Mesendoderm (in vitro differentiated cells): ENCODE data around the gene NUDT11.

Experiments
- DNase-seq: peaks from one replicate; pipeline ENCODE4 v3.0.0; 2013
- H2AK5ac ChIP-seq: 2 replicates; pipeline ENCODE4 v1.6.1; 2013; ENCODE audit warnings: low read length, inconsistent platforms
- H2BK120ac ChIP-seq: 2 replicates; pipeline ENCODE4 v1.6.1; 2013; ENCODE audit warnings: low read depth, mild to moderate bottlenecking, low read length, moderate library complexity, mixed read lengths
- H2BK15ac ChIP-seq: replicated peaks from 2 replicates; pipeline ENCODE4 v1.6.1; 2013; ENCODE audit warnings: low read depth, mild to moderate bottlenecking, moderate library complexity
- H2BK5ac ChIP-seq: 2 replicates; pipeline ENCODE4 v1.6.1; 2013; ENCODE audit warnings: low read length, inconsistent platforms
- H3K18ac ChIP-seq: 2 replicates; pipeline ENCODE4 v1.6.1; 2013; ENCODE audit warnings: mild to moderate bottlenecking, low read length, mixed read lengths
- H3K23ac ChIP-seq: one replicate; pipeline ENCODE4 v1.6.1; 2013; ENCODE audit warnings: low read length
- H3K27ac ChIP-seq: 2 replicates; pipeline ENCODE4 v1.5.1; 2013; ENCODE audit warnings: low read depth, mild to moderate bottlenecking, inconsistent platforms, low read length, moderate library complexity
- H3K27me3 ChIP-seq: 2 replicates; pipeline ENCODE4 v1.6.1; 2013; ENCODE audit warnings: low read length, control low read depth, mild to moderate bottlenecking, inconsistent platforms; ENCODE audit not compliant: insufficient read depth, poor library complexity
- H3K36me3 ChIP-seq: 2 replicates; pipeline ENCODE4 v1.6.1; 2013; ENCODE audit warnings: low read length, inconsistent platforms; ENCODE audit not compliant: control insufficient read depth, insufficient read depth
- H3K4ac ChIP-seq: one replicate; pipeline ENCODE4 v1.6.1; 2013; ENCODE audit warnings: low read depth, mild to moderate bottlenecking, low read length, moderate library complexity
- H3K4me1 ChIP-seq: 2 replicates; pipeline ENCODE4 v1.6.1; 2013; ENCODE audit warnings: low read depth, low read length, inconsistent platforms; ENCODE audit not compliant: control insufficient read depth
- H3K4me2 ChIP-seq: 2 replicates; pipeline ENCODE4 v1.6.1; 2013; ENCODE audit warnings: low read length
- H3K4me3 ChIP-seq: 2 replicates; pipeline ENCODE4 v1.5.1; 2013; ENCODE audit warnings: mild to moderate bottlenecking, low read length
- H3K56ac ChIP-seq: one replicate; pipeline ENCODE4 v1.6.1; 2013; ENCODE audit warnings: low read length
- H3K79me1 ChIP-seq: 2 replicates; pipeline ENCODE4 v1.6.1; 2013; ENCODE audit warnings: low read length, inconsistent platforms
- H3K79me2 ChIP-seq: 2 replicates; pipeline ENCODE4 v1.6.1; 2013; ENCODE audit warnings: mild to moderate bottlenecking, low read length; ENCODE audit not compliant: control insufficient read depth, insufficient read depth
- H3K9ac ChIP-seq: 2 replicates; pipeline ENCODE4 v1.6.1; 2013; ENCODE audit warnings: low read length, inconsistent platforms
- H4K5ac ChIP-seq: one replicate; pipeline ENCODE4 v1.6.1; 2013; ENCODE audit warnings: low read length
- H4K8ac ChIP-seq: one replicate; pipeline ENCODE4 v1.6.1; 2013; ENCODE audit warnings: low read depth, mild to moderate bottlenecking, control low read depth, low read length, moderate library complexity
- WGBS: extraction: QIAGEN DNeasy Blood & Tissue Kit; methylation state at CpG from one replicate; pipeline ENCODE4 v1.1.7; 2013; ENCODE audit warnings: low lambda C conversion rate, missing lambda C conversion rate; ENCODE audit not compliant: insufficient coverage; ENCODE audit errors: extremely low coverage; 5-methylcytosine and 5-hydroxymethylcytosine counted together

Gene NUDT11

GRCh38 chrX:51461053-51462044 is 35.0 kb downstream of the NUDT11 start:
- no peak overlapping the region for H3K4ac ChIP-seq
- H2BK15ac ChIP-seq, result no peak overlapping the region
- H3K27me3 ChIP-seq, result no peaks in the 10 kb centered on the region
- no peak overlapping the region for H3K4me3 ChIP-seq
- peak; percentile 37 for DNase-seq
- no peaks in the 10 kb centered on the region for H3K36me3 ChIP-seq
- no peak overlapping the region for H3K4me2 ChIP-seq
- no peaks in the 10 kb centered on the region for H3K79me1 ChIP-seq
- H3K4me1 ChIP-seq, result no peaks in the 10 kb centered on the region
- H4K5ac ChIP-seq, result no peak overlapping the region
- H3K27ac ChIP-seq, result no peak overlapping the region
- no peak overlapping the region for H3K23ac ChIP-seq
- no peak overlapping the region for H2BK120ac ChIP-seq
- H3K79me2 ChIP-seq, result peaks cover 2% of the 10 kb centered on the region
- H3K18ac ChIP-seq, result no peak overlapping the region
- H4K8ac ChIP-seq, result no peak overlapping the region
- H3K56ac ChIP-seq, result no peak overlapping the region
- no peak overlapping the region for H3K9ac ChIP-seq
- no peak overlapping the region for H2BK5ac ChIP-seq
- H2AK5ac ChIP-seq, result no peak overlapping the region
- WGBS, result no CpG with 5 or more reads among the region's 15 CpGs

GRCh38 chrX:51459125-51459524 is 37.3 kb downstream of the NUDT11 start:
- H3K79me2 ChIP-seq, result peaks cover 2% of the 10 kb centered on the region
- no peak overlapping the region for H2AK5ac ChIP-seq
- peak; percentile 44 for DNase-seq
- no peak overlapping the region for H2BK120ac ChIP-seq
- no peaks in the 10 kb centered on the region for H3K36me3 ChIP-seq
- WGBS, result no CpG with 5 or more reads among the region's 1 CpG
- H3K27ac ChIP-seq, result no peak overlapping the region
- H3K18ac ChIP-seq, result no peak overlapping the region
- H3K23ac ChIP-seq, result no peak overlapping the region
- H2BK15ac ChIP-seq, result no peak overlapping the region
- no peak overlapping the region for H4K5ac ChIP-seq
- H4K8ac ChIP-seq, result no peak overlapping the region
- H3K56ac ChIP-seq, result no peak overlapping the region
- no peak overlapping the region for H3K4ac ChIP-seq
- no peak overlapping the region for H3K9ac ChIP-seq
- no peak overlapping the region for H3K4me2 ChIP-seq
- H2BK5ac ChIP-seq, result no peak overlapping the region
- no peaks in the 10 kb centered on the region for H3K79me1 ChIP-seq
- no peaks in the 10 kb centered on the region for H3K27me3 ChIP-seq
- H3K4me1 ChIP-seq, result no peaks in the 10 kb centered on the region
- H3K4me3 ChIP-seq, result no peak overlapping the region

GRCh38 chrX:51456814-51457213 is 39.6 kb downstream of the NUDT11 start:
- Histone ChIP-seq H2AK5ac (no peak overlapping the region), H2BK5ac (peak overlapping the region; percentile 80), H3K27ac (peak overlapping the region; percentile 49), H4K8ac (no peak overlapping the region), H3K27me3 (no peaks in the 10 kb centered on the region), H2BK120ac (peak overlapping the region; percentile 21), H3K4ac (no peak overlapping the region), H3K9ac (peak overlapping the region; percentile 72), H3K4me1 (no peaks in the 10 kb centered on the region), H3K4me3 (peak overlapping the region; percentile 53), H4K5ac (no peak overlapping the region), H2BK15ac (no peak overlapping the region), H3K23ac (no peak overlapping the region), H3K4me2 (peak overlapping the region; percentile 7), H3K79me2 (peaks cover 2% of the 10 kb centered on the region), H3K56ac (peak overlapping the region; percentile 89), H3K36me3 (no peaks in the 10 kb centered on the region), H3K79me1 (no peaks in the 10 kb centered on the region), H3K18ac (peak overlapping the region; percentile 56)
- peak; percentile 74 for DNase-seq
- WGBS, result no CpG with 5 or more reads among the region's 1 CpG

GRCh38 chrX:51456246-51456645 is 40.1 kb downstream of the NUDT11 start:
- H3K36me3 ChIP-seq, result no peaks in the 10 kb centered on the region
- no peaks in the 10 kb centered on the region for H3K27me3 ChIP-seq
- H3K4ac ChIP-seq, result no peak overlapping the region
- H3K4me1 ChIP-seq, result no peaks in the 10 kb centered on the region
- H2BK120ac ChIP-seq, result no peak overlapping the region
- no peak overlapping the region for H3K4me2 ChIP-seq
- H3K18ac ChIP-seq, result peak overlapping the region; percentile 56
- WGBS, result no CpG with 5 or more reads among the region's 7 CpGs
- no peak overlapping the region for H3K23ac ChIP-seq
- no peak overlapping the region for H2BK5ac ChIP-seq
- H4K8ac ChIP-seq, result peak overlapping the region; percentile 28
- peak overlapping the region; percentile 88 for H3K56ac ChIP-seq
- H4K5ac ChIP-seq, result no peak overlapping the region
- no peak overlapping the region for H3K4me3 ChIP-seq
- H3K27ac ChIP-seq, result no peak overlapping the region
- H3K9ac ChIP-seq, result peak overlapping the region; percentile 72
- peak; percentile 81 for DNase-seq
- no peak overlapping the region for H2BK15ac ChIP-seq
- no peaks in the 10 kb centered on the region for H3K79me1 ChIP-seq
- no peak overlapping the region for H2AK5ac ChIP-seq
- H3K79me2 ChIP-seq, result peaks cover 2% of the 10 kb centered on the region

GRCh38 chrX:51440365-51440764 is 56.0 kb downstream of the NUDT11 start:
- Histone ChIP-seq H3K79me2 (no peaks in the 10 kb centered on the region), H3K18ac (no peak overlapping the region), H2BK120ac (peak overlapping the region; percentile 85), H3K27ac (peak overlapping the region; percentile 72), H3K23ac (no peak overlapping the region), H3K36me3 (no peaks in the 10 kb centered on the region), H3K4ac (no peak overlapping the region), H2BK15ac (no peak overlapping the region), H3K27me3 (no peaks in the 10 kb centered on the region), H3K9ac (no peak overlapping the region), H3K4me2 (no peak overlapping the region), H3K79me1 (no peaks in the 10 kb centered on the region), H3K4me1 (peaks cover 7% of the 10 kb centered on the region), H2AK5ac (no peak overlapping the region), H2BK5ac (peak overlapping the region; percentile 88), H4K8ac (peak overlapping the region; percentile 39), H3K56ac (peak overlapping the region; percentile 73), H4K5ac (no peak overlapping the region), H3K4me3 (no peak overlapping the region)
- WGBS, result no CpG with 5 or more reads among the region's 1 CpG
- DNase-seq, result peak; percentile 49
